ENCODE measurements around the gene USP53. TPM values are rescaled to one million over a fixed set of nuclear protein-coding genes. Genes with fewer than 3 reads are reported as not detected.

USP53 gene
- total and polyA plus RNA-seq, 9 of the 15 experiments (the other 6 are each of a cell fraction or from before 2014, with no cell fraction given): 2.9 to 9.6 (median 8.3) TPM

- no peak for TF ChIP-seq NCOA4 (IDR thresholded peaks at IDR 0.05; ENCODE audit: partially characterized antibody)
- TF ChIP-seq, protein P1, sequence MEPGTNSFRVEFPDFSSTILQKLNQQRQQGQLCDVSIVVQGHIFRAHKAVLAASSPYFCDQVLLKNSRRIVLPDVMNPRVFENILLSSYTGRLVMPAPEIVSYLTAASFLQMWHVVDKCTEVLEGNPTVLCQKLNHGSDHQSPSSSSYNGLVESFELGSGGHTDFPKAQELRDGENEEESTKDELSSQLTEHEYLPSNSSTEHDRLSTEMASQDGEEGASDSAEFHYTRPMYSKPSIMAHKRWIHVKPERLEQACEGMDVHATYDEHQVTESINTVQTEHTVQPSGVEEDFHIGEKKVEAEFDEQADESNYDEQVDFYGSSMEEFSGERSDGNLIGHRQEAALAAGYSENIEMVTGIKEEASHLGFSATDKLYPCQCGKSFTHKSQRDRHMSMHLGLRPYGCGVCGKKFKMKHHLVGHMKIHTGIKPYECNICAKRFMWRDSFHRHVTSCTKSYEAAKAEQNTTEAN (CRISPR knock-in tag; IDR thresholded peaks at IDR 0.05): no peak
- no peak for TF ChIP-seq TAF15 (IDR thresholded peaks at IDR 0.05; ENCODE audit: low read depth, low read length)
- TF ChIP-seq ZNF408 (CRISPR knock-in tag; IDR thresholded peaks at IDR 0.05; ENCODE audit: low read depth): no peak
- no peak for TF ChIP-seq ZNF384 (IDR thresholded peaks at IDR 0.05; ENCODE audit: low read depth, low read length)
- TF ChIP-seq, protein P2, sequence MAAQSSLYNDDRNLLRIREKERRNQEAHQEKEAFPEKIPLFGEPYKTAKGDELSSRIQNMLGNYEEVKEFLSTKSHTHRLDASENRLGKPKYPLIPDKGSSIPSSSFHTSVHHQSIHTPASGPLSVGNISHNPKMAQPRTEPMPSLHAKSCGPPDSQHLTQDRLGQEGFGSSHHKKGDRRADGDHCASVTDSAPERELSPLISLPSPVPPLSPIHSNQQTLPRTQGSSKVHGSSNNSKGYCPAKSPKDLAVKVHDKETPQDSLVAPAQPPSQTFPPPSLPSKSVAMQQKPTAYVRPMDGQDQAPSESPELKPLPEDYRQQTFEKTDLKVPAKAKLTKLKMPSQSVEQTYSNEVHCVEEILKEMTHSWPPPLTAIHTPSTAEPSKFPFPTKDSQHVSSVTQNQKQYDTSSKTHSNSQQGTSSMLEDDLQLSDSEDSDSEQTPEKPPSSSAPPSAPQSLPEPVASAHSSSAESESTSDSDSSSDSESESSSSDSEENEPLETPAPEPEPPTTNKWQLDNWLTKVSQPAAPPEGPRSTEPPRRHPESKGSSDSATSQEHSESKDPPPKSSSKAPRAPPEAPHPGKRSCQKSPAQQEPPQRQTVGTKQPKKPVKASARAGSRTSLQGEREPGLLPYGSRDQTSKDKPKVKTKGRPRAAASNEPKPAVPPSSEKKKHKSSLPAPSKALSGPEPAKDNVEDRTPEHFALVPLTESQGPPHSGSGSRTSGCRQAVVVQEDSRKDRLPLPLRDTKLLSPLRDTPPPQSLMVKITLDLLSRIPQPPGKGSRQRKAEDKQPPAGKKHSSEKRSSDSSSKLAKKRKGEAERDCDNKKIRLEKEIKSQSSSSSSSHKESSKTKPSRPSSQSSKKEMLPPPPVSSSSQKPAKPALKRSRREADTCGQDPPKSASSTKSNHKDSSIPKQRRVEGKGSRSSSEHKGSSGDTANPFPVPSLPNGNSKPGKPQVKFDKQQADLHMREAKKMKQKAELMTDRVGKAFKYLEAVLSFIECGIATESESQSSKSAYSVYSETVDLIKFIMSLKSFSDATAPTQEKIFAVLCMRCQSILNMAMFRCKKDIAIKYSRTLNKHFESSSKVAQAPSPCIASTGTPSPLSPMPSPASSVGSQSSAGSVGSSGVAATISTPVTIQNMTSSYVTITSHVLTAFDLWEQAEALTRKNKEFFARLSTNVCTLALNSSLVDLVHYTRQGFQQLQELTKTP (IDR thresholded peaks at IDR 0.05; ENCODE audit: low read depth in 1 of 2, partially characterized antibody in 2 of 2): no peak
- TF ChIP-seq, protein P3, sequence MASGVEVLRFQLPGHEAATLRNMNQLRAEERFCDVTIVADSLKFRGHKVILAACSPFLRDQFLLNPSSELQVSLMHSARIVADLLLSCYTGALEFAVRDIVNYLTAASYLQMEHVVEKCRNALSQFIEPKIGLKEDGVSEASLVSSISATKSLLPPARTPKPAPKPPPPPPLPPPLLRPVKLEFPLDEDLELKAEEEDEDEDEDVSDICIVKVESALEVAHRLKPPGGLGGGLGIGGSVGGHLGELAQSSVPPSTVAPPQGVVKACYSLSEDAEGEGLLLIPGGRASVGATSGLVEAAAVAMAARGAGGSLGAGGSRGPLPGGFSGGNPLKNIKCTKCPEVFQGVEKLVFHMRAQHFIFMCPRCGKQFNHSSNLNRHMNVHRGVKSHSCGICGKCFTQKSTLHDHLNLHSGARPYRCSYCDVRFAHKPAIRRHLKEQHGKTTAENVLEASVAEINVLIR (CRISPR knock-in tag; IDR thresholded peaks at IDR 0.05): no peak
- TF ChIP-seq SIRT6 (IDR thresholded peaks at IDR 0.05; ENCODE audit: low read depth, low read length): no peak
- no peak for TF ChIP-seq ZNF655 (CRISPR knock-in tag; IDR thresholded peaks at IDR 0.05)
- no peak; the same call in 1 of the 2 replicates for TF ChIP-seq ZNF263 (CRISPR knock-in tag; IDR thresholded peaks at IDR 0.05; ENCODE audit: borderline replicate concordance)
- no peak for TF ChIP-seq NR2C2 (CRISPR knock-in tag; IDR thresholded peaks at IDR 0.05)
- no peak for TF ChIP-seq NR2C2 (tag; IDR thresholded peaks at IDR 0.05)
- TF ChIP-seq ILF3 (IDR thresholded peaks at IDR 0.05; ENCODE audit: borderline replicate concordance): no peak
- TF ChIP-seq SMARCE1 (IDR thresholded peaks at IDR 0.05): no peak
- TF ChIP-seq, protein P4, sequence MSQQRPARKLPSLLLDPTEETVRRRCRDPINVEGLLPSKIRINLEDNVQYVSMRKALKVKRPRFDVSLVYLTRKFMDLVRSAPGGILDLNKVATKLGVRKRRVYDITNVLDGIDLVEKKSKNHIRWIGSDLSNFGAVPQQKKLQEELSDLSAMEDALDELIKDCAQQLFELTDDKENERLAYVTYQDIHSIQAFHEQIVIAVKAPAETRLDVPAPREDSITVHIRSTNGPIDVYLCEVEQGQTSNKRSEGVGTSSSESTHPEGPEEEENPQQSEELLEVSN (IDR thresholded peaks at IDR 0.05; ENCODE audit: borderline replicate concordance in 1 of 2, extremely low read depth in 1 of 2, insufficient read depth in 1 of 2, insufficient read length in 1 of 2, low read depth in 1 of 2, low read length in 1 of 2, poor library complexity in 1 of 2, severe bottlenecking in 1 of 2): peak in 1 of 2 experiments; percentile 51
- 0 out of 2 replicates have a peak, but pooled peaks have one; percentile 55 for TF ChIP-seq BRD4 (IDR thresholded peaks at IDR 0.05)
- TF ChIP-seq, protein P5, sequence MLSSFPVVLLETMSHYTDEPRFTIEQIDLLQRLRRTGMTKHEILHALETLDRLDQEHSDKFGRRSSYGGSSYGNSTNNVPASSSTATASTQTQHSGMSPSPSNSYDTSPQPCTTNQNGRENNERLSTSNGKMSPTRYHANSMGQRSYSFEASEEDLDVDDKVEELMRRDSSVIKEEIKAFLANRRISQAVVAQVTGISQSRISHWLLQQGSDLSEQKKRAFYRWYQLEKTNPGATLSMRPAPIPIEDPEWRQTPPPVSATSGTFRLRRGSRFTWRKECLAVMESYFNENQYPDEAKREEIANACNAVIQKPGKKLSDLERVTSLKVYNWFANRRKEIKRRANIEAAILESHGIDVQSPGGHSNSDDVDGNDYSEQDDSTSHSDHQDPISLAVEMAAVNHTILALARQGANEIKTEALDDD (IDR thresholded peaks at IDR 0.05): no peak
Observed at GRCh38 chr4:119212234-119212963, at the start of gene USP53 (continued).
